Effector CD4-positive, alpha-beta T cell (primary cell): ENCODE results near the gene MYO10.
"Not testable (repeated sequence)": the region's sequence is repeated elsewhere in the genome, so short reads cannot be mapped to it uniquely, and the experiment has no call there.

Source experiments
- DNase-seq: peaks from one replicate; pipeline ENCODE4 v3.0.0-alpha.2; 2020

The MYO10 gene

DNA sequence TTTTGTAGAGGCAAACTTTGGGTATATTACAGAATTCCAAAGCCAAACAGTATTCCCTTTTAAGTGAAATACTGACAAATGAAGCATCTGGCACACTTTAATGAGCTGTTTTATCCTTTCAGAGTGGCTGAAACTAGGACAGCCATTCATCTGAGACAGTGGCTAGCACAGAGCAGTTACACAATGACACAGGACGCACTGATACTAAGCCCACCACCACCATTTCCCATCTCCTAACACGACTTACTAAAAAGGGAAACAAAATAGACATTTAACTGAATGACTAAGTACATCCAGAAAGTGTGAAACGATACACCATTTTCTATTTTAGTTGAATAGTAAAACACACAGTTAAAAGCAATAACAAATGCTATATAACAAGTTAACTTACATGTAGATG is 198.9 kb downstream of the MYO10 start:
- no peak for DNase-seq

DNA sequence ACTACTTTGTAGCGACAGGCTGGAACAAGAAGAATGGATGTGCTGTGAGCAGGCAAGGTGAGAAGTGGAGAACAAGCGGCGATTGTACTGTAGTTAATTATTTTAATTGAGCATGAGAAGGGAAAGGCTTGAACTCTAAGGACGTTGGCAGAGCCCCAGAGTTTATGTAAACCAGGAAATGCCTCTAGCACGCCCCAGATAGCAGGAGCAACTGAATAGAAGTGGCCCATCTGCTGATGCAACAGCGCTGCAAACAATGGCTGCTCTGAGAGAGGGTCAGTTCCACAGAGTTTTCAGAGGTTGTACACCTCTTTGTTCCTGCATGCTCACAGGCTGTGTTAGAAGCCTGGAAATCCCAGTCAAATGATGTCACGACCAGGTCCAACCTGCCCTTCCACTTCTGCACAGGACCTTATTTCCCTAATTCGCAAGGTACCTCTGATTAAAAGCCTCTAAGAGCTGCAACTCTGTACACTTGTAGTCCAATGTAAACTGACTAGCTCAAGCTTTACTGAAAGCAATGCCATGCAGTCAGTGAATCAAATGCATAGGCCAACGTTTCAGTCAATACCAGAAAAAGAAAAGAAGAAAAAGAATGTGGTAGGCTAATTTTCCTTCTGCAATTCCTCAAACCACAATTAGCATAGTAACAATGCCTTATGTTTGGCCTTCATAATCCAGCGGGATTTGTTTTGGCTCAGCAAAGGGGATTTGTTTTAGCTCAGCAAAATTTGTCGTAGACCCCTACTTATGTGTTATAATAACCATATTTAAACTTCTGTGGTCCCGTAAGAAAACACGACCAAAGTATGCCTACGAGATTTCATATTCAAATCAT is 199.7 kb downstream of the MYO10 start:
- DNase-seq, result no peak

DNA sequence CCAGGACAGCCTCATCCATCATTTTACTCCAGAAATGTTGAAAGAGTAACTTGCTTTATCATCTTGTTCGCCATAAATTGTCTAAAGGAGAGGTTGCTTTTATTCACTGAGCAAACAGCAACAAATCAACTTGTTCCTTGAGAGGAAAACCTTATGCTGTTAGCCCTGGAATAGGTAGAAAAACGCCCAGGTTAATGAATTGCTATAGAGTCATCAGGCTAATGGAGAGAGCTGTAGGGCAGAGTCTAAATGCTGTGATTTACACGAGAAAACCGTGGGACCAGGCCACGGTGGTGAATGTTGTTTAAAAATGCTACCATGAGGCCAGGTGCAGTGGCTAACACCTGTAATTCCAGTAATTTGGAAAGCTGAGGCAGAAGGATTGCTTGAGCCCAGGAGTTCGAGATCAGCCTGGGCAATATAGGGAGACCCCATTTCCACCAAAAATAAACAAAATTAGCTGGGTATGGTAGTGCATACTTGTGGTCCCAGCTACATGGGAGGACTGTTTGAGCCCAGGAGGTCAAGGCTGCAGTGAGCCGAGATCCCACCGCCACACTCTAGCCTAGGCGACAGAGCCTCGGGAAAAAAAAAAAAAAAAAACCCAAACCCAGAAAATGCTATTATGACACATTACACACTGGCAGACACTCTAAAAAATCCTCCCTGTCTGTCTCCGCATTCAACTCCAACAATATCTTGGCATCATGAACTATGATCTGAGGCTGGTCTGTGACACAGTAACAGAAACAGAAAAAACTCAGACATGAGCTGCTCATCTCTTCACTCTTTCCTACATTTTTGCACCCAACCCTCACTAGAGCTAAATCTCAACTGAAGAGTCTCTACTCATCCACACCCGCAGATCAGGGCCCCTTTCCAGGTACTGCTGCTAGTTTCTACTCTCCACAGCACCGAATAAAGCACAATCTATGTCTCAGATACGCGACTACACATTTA is 200.7 kb downstream of the MYO10 start:
- DNase-seq, result no peak

DNA sequence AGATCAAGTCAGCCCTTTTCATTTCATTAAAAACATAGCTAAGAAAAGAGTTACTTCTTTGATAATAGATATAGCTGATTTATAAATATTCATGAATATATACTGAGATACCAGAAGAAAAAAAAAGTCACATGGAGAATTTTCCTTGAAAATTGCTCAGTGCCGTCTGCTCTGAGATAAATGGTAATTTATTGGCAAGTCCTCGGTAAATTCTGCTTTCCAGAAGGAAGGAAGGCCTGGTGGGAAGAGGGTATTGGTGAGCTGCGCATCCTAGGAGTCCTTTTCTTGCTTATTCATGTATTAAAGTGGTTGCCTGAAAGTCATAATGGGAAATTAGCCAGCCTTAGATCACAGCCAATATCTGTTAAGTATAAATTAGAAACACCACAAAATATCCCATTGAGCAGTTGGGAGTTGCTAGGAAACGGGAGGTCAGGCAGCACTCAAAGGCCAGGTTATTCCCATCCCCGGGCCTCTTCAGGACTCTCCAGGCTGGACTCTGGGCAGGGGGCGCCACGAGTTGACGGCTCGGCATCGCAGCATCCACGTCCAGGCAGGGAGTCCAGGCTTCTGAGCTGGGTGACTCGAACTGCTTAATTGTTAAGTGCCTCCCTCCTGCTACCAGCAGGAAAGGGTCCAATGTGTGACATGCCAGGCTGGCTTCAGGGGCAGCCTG is 202.6 kb downstream of the MYO10 start:
- DNase-seq, result no peak

DNA sequence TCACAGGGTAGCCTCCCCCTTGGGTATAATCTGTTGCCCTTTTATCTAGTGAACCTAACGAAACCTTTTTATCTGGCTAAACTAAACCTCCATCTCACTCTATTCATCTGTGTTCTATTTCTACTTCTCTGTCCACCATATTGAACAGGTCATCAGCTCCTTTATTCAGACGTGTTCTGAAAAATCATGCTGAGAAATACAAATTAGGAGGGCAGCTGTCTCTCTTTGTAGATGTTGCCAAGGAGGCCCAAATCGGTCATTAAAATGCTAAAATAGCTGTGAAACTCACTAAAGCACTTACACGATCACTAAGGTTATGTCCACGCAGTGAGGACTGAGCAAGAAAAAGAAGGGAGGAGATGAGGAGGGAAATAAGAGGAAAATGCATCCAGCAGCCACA is 203.7 kb downstream of the MYO10 start:
- DNase-seq, result no peak

DNA sequence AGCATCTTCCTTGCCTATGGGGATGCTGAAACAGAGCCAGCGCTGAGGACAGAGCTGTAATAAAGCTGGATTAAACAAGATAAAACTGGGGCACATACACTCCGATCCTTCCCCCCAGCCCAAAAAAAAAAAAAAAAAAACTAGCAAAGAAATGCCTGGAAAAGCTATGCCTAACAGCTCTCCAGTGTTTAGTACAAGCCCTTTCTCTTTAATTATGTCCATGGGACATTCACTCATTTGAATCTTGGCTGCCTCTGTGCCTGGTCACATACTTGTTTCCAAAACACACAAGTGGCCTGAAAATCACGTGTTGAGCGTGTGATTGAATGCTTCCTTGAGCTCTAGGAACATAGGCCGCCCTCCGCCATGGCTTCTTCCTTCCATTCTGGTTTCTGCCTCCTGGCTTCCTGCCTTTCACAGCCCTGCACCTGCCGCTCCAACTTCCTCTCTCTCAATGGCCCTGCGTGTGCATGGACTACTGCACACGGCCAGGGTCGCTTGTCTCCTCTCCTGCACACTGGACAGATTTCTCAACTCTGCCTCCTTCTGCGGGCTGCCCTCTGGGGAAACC is 208.2 kb downstream of the MYO10 start:
- DNase-seq, result no peak

DNA sequence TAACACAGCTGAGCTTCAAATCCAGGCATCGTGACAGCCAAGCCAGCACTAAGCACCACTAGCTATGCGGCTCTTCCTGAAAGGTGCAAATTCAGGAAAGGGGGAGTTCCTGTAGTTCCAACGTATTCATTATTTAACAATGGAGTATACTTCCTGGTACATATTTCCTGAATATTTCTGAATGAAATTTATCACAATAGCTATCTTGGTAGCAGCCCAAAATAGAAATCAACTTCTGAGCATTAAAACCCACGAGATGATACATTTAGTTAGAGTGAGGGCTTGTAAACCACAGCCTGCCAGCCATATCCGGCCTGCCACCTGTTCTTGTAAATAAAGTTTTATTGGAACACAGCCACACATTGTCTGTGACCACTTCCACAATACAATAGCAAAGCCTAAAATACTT is 209.5 kb downstream of the MYO10 start:
- DNase-seq, result no peak

DNA sequence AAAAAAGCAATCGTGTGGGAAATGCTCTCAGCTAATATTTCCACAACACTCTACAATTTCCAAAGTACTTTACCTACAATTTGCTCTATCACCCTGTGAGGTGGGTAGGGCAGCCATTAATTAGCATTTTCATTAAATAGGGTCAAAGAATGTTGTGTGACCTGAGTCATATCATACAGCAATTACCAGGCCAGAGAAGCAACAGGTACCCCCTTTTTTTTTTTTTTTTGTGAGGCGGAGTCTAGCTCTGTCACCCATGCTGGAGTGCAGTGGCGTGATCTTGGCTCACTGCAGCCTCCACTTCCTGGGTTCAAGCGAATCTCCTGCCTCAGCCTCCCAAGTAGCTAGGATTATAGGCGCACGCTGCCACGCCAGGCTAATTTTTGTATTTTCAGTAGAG is 210.5 kb downstream of the MYO10 start:
- DNase-seq, result no peak

DNA sequence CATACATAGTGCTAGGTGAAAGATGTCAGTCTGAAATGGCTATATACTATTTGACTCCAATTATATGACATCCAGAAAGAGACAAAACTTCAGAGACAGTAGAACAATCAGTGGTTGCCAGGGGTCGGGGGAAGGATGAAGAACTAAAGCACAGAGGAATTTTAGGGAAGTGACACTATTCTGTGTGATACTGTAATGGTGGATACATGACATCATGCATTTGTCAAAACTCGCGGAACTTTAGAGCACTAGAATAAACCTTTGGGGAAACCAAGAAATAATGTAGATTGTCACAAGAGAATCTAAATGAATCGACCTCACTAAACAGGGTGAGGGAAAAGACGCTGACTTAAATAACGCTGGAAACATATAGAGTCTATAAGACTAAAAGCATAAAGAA is 212.3 kb downstream of the MYO10 start:
- no peak for DNase-seq

DNA sequence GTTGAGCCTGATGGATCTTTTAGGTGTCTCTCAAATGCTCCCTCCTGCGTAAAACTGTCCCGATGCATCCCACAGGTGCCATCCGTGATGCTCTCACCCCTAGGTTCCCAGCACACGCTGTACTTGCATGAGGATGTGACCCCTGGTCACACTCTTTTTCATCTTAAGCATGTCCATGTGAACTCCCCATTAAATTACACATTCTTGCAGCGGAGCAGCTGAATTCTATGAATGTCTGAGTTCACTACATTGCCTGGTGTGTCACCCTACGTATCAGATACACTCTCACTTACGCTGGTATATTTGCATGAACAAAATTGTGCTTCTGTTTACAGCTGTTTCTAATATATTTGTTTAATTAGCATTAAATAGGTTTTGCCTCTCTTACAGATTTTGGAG is 214.0 kb downstream of the MYO10 start:
- DNase-seq, result no peak

DNA sequence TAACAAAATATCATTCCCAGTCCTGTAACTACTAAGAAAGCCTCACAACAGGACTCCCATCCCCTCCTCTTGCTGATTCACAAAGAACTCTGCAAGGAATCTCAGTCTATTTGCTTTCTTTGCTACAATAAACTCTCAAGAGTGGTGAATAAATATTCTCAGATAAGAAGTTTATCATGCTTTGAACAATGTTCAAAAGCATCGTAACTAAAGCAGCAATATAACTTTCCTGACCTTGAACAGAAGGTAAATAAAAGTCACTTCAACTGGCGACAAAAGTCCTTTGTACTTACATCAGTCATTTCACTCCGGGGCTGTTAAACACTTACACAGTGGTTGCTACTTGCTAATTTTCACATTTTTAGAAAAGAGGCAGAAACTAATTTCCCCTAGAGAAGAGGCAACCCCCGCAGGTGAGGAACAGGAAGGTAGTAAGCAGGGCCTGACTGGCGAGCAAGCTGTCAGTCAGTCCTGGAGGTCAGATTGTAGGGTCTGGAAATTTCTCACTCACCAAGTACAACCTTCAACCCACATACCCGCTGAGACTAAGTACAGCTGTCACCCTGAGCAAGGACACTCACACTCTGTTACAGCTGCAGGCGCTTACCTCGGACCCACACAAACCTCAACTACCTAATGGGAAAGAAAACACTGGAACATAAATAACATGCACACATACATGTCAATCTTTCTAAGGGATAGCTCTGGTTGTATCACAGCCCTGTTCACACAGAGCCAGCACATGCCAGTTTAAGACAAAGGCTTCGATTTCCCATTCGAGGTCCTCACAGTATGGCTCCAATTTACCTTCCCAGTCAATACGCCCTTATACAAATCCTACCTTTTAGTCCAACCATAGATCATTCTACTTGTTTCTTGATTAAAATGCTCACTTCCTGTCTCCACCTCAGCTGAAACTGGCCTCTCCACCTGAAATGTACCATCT is 214.7 kb downstream of the MYO10 start:
- no peak for DNase-seq

DNA sequence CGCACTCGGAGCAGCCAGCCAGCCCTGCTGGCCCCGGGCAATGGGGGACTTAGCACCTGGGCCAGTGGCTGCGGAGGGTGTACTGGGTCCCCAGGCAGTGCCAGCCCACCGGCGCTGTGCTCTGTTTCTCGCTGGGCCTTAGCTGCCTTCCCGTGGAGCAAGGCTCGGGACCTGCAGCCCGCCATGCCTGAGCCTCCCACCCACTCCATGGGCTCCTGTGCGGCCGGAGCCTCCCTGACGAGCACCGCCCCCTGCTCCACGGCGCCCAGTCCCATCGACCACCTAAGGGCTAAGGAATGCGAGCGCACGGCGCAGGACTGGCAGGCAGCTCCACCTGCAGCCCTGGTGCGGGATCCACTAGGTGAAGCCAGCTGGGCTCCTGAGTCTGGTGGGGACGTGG is 218.1 kb downstream of the MYO10 start:
- DNase-seq, result not testable (repeated sequence)

DNA sequence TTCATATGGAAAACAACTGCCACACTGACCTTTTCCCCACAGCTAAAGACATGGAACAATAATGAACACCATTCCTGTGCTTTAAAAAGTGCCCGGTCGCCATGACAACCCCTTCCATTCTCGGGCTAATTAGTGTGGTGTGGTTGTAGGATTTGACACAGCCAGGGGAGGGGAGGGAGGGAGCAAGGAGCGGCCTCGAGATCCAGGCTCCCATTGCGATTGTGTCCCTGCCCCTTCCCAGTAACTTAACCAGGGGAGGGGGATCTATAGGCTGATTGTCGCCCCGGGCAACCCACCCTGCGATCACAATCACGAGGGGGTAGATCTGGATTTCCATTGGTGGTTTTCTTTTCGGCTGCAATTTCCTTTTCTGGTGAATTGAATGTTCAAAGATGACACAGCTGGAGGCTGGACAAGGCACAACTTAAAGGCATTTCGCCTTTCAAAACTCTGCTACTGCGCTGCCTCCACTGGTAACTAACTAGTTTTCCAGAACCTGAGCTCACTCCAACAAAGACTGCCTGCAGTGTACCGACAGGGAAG is 222.6 kb downstream of the MYO10 start:
- DNase-seq, result no peak

DNA sequence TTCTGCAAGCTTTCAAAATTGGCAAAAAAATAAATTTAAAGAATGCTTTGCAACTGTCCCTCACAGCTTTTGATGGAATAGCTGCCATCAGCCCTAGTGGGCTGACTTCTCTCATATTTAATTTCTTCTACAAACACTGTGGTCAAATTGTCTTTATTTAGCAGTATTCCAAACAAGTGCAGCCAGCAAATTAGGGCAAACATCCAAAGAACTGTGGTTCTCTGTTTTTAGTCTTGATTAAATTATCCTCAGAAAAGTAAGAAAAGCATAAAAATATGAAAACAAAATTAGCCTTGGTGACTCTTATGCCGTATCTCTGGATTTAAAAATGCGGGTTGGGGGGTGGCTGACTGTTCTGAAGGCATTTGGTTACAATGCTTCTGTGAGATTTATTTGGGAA is 223.5 kb downstream of the MYO10 start:
- DNase-seq, result no peak

DNA sequence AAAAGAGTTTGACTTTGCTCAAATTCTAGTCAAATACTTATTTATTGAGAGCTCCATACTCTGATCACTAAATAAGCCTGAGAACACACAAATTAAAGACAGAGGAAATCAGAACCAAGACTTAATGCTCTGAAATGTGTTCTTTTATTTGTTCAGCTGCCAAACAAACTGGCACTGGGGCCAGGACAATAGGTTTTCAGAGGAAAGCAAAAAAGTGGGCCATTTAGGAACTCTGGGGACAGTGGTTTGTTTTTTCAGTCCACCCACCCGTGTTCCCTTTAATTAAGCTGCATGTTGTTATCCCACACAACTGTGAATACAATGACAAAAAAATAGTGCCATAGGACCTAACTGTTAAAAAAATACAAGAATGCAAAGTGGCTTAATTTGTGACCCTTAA is 223.9 kb downstream of the MYO10 start:
- DNase-seq, result no peak

DNA sequence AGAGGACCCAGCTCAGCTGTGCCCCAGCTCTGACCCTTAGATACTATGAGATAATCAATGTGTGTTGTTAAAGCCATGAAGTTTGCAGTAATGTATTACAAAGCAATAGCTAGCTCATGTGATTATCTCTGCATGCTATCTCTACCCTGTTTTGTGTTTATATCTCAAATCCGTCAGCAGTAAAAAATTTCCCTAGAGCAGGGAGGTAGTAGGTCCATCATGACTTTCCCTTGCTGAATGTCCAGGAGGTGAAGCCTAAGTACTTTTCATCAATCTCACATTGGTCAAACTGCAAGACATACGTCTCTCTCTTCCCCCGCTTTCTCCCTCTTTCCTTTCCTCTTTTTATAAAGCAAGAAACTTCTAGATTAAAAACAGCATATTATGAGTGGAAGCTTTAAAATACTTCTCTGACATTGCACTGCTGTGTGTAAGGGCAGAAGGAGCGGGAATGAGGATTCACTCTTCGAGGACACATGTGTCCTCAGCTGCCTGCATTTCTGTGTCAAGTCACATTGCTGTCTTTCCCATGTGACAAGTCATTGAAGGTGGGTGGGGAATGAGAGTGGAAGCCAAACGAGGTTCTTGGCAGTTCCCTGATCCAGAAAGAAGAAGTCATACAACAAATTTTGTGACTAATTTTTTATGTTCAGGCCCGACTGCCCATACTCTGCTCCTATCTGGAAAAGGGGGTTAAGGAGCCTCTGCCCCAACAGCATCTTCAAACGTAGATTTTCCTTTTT is 226.2 kb downstream of the MYO10 start:
- DNase-seq, result no peak

DNA sequence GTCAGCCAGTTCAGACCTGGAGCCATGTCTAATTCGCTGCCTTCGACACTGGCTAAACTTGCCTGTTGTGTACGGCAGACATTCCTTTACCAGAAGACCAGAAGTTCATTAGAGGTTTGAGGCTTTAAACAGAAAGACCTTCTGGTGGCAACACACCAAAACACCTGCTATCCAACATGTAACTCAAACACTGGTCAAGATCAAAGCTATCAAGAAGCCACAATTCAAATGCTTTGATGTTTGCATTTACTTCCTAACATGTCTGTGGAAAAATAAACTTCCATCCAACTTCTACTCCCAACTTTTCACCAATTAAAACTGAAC is 228.3 kb downstream of the MYO10 start:
- no peak for DNase-seq

DNA sequence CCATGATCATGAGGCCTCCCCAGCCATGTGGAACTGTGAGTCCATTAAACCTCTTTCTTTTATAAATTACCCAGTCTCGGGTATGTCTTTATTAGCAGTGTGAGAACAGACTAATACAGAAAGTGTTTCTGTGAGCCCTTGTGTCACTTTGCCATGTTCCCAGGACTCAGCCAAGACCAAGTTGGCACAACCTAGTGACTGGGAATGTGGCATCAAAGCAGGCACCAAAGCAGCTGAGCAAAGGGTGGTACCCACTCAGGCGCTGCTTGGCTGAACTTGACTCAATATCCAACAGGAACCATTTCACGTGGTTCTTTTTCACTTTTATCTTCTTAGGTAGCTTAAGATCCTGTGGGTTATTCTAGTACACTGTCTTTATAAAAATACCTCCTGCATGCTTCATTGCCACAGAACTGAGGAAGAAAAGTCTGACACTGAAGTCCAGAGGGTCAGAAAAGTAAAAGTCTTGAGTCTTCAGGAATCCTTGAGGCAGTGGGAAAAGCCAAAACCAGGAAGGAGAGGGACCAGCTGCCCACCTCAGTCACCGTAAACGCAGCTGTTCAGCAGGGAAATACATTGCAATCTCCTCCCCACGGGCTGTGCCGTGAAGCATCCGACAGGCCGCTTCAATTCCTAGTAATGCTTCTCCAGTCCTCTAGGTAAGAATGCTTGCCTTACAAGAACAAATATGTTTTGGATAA is 228.8 kb downstream of the MYO10 start:
- no peak for DNase-seq

DNA sequence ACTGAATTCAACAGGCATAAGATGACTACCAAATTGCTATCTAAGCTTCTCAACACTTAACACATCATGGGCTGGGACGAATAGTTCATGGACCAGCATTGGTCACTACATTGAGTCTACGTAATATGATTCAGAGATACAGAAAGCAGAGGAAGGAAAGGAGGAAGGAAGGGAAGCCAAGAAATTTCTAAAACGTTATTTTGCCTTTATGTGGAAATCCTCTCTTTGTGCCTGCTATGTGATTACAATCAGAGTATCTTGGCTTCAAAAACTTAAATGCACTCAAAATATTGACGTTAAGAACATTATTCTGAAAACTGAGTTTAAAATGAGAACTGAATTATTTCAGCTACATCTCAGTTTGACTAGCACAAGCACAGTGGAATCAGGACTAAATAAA is 231.1 kb downstream of the MYO10 start:
- no peak for DNase-seq

DNA sequence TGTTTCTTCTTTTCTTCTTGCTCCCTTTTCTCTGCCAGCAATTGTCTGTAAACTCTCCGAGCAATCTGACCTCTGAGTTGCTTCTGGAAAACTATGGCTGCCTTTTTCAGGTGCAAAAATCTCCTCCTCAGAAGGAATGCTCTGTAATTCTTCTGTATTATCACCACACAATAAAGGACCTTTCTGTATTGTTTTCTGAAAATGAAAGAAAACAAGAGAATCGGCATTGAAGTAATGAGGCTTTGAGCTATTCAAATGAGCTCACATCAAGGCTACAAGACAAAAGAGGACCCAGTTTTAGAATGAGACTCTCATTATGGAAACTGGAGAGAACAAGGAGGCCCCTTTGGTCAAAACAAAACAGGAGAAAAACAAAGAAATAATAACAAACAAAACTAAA is 233.1 kb downstream of the MYO10 start:
- DNase-seq, result no peak
